GM19025 (cell line): ENCODE results near the gene PLEKHH2.
"Not testable (repeated sequence)": the region's sequence is repeated elsewhere in the genome, so short reads cannot be mapped to it uniquely, and the experiment has no call there.

Experiments
- ATAC-seq: cut with Tn5 transposase; IDR thresholded peaks from one replicate; pipeline ENCODE4 v1.9.1; 2021; ENCODE audit warnings: mild to moderate bottlenecking, low read depth, moderate library complexity; ENCODE audit not compliant: unreplicated experiment

Gene PLEKHH2

GRCh38 chr2:43636153-43636552 lies 907 bp upstream of the PLEKHH2 start:
- not testable (repeated sequence) for ATAC-seq

DNA sequence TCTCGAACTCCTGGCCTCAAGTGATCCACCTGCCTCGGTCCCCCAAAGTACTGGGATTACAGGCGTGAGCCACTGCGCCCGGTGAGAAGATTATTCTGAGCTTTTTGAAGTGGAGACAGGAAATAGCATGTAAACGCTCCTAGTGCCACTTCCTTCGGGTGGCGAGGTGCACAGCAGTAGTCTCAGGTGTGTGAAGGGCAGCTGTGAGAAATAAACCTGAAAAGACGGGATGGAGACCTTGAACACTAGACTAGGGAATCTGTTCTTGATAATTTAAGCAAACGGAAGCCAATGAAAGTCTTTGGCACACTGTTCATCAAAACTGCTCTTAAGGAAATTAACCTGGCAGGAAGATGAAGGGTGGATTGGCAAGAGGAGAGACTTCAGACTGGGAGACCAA lies 439 bp upstream of the PLEKHH2 start:
- no peak for ATAC-seq

GRCh38 chr2:43642363-43642762 lies 5.3 kb downstream of the PLEKHH2 start:
- ATAC-seq, result no peak

- no peak for ATAC-seq
These were observed 6.6 kb downstream of the PLEKHH2 start for GRCh38 chr2:43643680-43644079.

DNA sequence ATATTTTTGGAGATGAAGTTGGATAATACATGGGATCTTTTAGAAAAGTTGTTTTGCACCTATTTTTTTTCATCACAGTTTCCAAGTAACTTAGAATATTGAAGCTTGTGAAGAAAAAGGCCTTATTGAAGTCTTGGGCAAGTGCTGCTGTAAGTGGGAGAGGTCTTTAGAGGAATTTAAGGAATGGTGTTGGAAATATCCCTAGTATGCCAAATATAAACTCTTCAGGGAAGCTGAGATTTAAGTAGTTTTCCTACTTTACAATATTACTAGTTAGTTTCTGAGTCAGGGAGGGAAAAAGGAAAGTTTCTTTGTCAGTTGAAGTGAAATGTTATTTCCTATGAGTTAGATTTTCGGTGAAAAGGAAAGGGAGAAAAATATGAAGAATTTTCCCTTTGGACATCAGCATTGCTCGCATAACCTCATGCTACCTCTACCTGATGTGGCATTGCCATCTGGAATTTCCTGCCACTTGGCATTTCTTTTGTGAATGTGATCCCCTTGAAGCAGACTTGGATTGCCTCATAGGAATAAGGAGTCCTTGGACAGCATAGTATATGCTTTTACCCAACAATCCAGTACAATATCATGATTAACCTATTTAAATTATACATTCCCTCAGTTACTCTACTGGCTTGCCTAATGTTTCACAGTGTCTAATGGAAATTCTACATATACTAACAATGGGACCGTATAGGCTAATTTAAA lies 12.1 kb downstream of the PLEKHH2 start:
- ATAC-seq, result no peak

DNA sequence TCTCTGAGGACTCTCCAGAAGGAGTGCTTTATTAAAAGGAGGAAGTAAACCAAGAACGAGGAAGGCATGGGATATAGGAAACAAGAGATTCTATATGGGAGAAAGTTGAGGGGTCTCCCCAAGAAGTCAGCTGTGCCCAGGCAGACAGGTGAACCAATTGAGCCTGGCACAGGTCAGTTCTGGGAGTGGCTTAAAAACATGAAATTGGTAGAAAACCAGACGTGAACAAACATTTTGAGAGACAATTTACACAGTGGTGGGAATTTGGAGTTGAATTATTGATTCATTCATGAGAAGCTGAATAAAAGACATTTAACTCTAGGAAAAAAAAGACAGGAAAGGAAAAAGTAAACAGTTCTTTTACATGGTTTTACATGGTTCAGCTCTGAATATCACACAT lies 16.4 kb downstream of the PLEKHH2 start:
- no peak for ATAC-seq

GRCh38 chr2:43657241-43657640 lies 20.2 kb downstream of the PLEKHH2 start:
- no peak for ATAC-seq

DNA sequence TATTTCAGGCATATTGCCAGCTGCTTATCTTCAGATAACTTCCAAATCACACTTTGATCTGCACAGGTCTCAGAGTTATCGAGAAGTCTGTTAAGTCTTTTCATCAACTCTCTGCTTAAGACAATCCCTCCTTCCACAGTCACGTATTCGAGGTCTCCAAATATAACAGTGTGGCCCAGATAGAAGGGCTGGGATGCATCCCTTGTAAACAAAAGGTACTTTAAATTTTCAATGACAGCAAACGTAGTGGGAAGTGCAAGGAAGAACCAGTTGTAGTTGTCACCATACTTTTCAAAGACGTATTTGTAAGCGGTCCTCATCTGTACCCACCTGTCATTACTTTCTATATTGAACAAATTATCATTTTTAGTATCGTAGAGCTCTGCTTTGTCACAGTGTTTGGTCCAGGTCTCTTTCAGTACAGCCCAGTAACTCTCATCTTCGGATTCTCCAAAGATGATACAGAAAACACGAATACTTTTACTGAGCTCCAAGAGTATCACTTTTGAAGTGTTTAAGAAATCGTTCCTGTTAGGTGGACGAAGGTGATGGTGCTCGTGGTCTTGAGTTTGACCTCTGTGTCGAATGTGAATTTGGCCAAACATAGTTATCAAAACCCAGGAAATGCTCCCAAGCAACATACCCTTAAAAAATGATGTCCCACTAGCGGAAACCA lies 38.7 kb downstream of the PLEKHH2 start:
- ATAC-seq, result no peak

- ATAC-seq, result no peak
These were observed 39.4 kb downstream of the PLEKHH2 start, which contains the start of gene C1GALT1C1L for GRCh38 chr2:43676322-43677050. TSS of gene C1GALT1C1L (minus strand) at chr2:43676429. CDS start at chr2:43676322, 107 bp downstream.

DNA sequence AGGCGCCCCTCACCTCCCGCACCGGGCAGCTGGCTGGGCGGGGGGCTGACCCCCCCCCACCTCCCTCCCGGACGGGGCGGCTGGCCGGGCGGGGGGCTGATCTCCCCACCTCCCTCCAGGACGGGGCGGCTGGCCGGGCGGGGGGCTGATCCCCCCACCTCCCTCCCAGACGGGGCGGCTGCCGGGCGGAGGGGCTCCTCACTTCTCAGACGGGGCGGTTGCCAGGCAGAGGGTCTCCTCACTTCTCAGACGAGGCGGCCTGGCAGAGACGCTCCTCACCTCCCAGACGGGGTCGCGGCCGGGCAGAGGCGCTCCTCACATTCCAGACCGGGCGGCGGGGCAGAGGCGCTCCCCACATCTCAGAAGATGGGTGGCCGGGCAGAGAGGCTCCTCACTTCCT lies 40.7 kb downstream of the PLEKHH2 start:
- ATAC-seq, result not testable (repeated sequence)

GRCh38 chr2:43685357-43685756 lies 48.3 kb downstream of the PLEKHH2 start:
- no peak for ATAC-seq

DNA sequence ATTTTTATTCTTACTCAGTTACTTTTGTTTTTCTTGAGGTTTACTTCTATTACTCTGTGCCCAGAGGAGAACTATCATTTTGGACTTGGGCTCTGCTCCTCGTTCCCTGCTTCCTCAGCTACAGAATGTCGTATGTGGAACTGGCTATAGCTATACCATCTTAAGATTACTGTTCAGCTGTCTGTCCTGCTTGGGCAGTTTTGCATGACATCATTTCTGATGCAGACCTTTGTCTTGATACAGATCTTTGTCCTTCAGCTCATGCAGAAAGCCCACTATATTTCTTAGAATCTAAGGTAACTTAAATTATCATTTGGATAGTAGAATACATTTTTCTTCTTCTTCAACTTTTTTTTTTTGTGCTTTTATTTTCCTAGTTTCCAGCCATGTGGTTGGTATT lies 52.9 kb downstream of the PLEKHH2 start:
- ATAC-seq, result no peak

DNA sequence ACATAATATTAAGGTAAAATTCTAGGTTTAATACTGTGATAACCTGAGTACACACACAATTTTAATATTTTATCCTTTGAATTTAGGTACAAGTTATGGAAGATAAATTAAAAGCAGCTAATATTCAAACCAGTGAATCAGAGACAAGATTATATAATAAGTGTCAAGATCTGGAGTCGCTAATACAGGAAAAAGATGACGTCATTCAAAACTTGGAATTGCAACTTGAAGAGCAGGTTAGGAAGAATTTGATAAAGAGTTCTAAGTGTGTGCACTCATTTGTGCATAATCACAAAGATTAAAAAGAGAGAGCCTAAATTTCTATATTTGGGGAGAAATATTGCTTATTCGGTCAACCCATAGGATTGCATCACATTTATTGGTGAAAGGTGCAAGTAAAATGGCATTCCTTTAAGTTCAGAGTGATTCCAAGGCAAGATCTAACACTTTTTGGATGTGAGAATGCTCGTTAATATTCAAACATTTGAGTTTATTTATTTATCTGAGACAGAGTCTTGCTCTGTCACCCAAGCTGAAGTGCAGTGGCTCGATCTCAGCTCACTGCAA lies 55.5 kb downstream of the PLEKHH2 start:
- no peak for ATAC-seq

- not testable (repeated sequence) for ATAC-seq
These were observed 61.1 kb downstream of the PLEKHH2 start for GRCh38 chr2:43698140-43698539.

DNA sequence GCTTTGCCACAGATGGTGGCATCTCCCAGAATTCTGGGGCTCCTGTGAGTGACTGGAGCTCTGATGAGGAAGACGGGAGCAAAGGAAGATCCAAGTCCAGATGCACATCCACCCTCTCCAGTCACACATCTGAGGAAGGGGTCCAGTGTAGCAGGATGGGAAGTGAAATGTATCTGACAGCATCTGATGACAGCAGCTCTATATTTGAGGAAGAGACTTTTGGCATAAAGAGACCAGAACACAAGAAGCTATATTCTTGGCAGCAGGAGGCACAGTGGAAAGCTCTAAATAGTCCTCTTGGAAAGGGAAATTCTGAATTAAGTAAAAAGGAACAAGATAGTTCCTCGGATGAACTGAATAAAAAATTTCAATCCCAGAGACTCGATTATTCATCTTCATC lies 62.7 kb downstream of the PLEKHH2 start:
- ATAC-seq, result no peak

- no peak for ATAC-seq
These were observed 64.1 kb downstream of the PLEKHH2 start for GRCh38 chr2:43701111-43701510.

DNA sequence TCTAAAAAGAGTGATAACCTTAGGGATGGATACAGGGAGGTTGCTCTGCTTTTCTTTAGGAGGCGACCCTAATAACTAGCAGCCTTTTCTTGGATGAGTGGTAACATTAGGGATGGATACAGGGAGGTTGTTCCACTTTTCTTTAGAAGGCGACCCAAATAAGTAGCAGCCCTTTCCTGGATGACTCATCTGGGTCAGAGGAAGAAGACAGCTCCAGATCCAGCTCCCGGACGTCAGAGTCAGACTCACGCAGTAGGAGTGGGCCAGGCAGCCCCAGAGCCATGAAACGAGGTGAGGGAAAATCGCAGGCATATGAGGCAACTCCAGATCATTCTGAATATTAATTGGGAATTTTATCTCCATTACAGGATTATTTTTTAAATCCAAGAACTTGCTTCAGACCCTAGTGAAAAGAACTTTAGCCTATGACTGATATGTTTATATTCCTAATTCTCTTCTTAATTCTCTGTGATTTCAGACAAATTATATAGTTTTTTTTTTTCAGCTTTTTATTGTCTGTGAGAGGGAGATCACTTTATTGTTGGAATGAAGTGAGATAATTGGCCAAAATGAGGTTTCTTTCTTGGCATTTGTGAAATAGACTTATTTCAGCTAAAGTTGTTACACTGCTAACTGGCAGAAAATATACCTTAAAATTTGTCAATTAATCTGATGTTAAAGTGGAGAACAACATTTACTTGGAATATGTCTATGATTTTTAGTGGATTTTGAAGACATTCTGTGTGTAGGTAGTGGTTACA lies 70.4 kb downstream of the PLEKHH2 start:
- ATAC-seq, result no peak

DNA sequence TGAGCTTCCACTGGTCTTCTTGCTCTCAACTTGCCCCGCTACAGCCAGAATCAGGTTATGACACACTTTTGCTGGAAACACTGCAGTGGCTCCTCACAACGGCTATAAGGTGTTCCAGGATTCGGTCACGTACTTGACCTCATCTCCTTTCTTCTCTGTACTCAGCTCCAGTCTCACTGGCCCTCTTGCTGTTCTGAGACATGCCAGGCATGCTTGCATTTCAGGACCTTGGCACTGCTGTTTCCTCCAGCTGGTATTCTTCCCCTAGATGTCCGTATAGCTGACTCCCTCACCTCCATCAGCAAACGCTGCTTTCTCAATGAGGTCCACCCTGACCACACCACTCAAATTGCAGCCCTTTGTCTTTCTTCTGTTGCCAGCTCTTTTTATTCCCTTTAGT lies 71.1 kb downstream of the PLEKHH2 start:
- ATAC-seq, result no peak

DNA sequence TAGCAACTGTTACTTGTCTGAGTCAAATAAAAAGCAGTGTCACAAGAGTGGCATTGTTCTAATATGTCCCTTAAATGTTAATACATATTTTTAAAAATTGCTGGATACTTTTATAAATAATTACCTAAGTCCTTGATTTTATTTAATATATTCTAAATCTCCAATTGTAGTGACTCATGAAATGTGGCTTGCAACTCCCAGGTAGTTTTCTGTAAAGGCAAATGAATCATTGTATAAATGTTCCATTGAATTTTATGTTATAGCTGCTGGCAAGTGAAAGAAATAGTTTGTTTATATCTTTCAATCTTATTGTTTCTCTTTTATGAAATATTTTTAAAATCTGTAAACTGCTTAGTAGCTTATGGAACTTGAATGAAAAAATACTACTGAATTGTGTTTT lies 71.8 kb downstream of the PLEKHH2 start:
- ATAC-seq, result no peak

- no peak for ATAC-seq
These were observed 73.8 kb downstream of the PLEKHH2 start for GRCh38 chr2:43710866-43711265.
